Measurements from ENCODE around the gene EBNA1BP2. TPM values are rescaled to one million over a fixed set of nuclear protein-coding genes. Genes with fewer than 3 reads are reported as not detected.

Gene EBNA1BP2, protein sequence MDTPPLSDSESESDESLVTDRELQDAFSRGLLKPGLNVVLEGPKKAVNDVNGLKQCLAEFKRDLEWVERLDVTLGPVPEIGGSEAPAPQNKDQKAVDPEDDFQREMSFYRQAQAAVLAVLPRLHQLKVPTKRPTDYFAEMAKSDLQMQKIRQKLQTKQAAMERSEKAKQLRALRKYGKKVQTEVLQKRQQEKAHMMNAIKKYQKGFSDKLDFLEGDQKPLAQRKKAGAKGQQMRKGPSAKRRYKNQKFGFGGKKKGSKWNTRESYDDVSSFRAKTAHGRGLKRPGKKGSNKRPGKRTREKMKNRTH
- total RNA-seq (2013; cell fraction: nucleolus; rRNA removed): 40.5 and 43.0 TPM in 2 replicates
- total RNA-seq (2014; rRNA removed): 132 and 135 TPM in 2 replicates
- total RNA-seq (2014; rRNA removed; fragmentation: Illumina TruSeq; extraction: Trizol): 142 and 156 TPM in 2 replicates
- 97.7 and 104 TPM in 2 replicates for total RNA-seq (2021)
- polyA plus RNA-seq (2011; ENCODE audit: low read depth): 34.1 TPM
- 66.8 and 71.9 TPM in 2 replicates for polyA plus RNA-seq (2011; rRNA removed)
- polyA plus RNA-seq (2011; cell fraction: cytosol; rRNA removed): 55.4 and 75.2 TPM in 2 replicates
- polyA plus RNA-seq (2011; cell fraction: nucleus; rRNA removed): 57.8 and 73.0 TPM in 2 replicates
- 53.1 and 61.6 TPM in 2 replicates for polyA plus RNA-seq (2012)
- 171 and 173 TPM in 2 replicates for polyA plus RNA-seq (2014; fragmentation: Illumina TruSeq; extraction: Trizol)
- polyA plus RNA-seq (2014; fragmentation: Nextera tagmentation; extraction: Ambion mirVana): 100 to 1,000 TPM in 1 of 2 experiments, 10 to 100 TPM in 1; 57.5 to 114 TPM
- 121 and 131 TPM in 2 replicates for polyA plus RNA-seq (2014; rRNA removed)
- 100 to 1,000 TPM; 275 TPM for polyA plus RNA-seq (2016; fragmentation: Nextera tagmentation; extraction: Ambion mirVana)
- 31.5 and 37.5 TPM in 2 replicates for polyA minus RNA-seq (2011; rRNA and poly(A)+ RNA removed)
- 15.0 and 15.9 TPM in 2 replicates for polyA minus RNA-seq (2011; cell fraction: cytosol; rRNA and poly(A)+ RNA removed)
- polyA minus RNA-seq (2011; cell fraction: nucleus; rRNA and poly(A)+ RNA removed): 33.1 and 54.8 TPM in 2 replicates
- percentile 89 among the genes with signal in this experiment for Bru-seq, nascent RNA
- BruChase-seq, experiment 1, labeled RNA remaining after a 6-hour chase: percentile 87 among the genes with signal in this experiment
- percentile 79 among the genes with signal in this experiment for BruChase-seq, experiment 2, labeled RNA remaining after a 2-hour chase
- long read RNA-seq, experiment 1, transcript EBNA1BP2-201 (9 exons, 1,322 nt): major isoform, 171 of 187 reads
- long read RNA-seq, experiment 1, partial matches to known transcripts: 8 of 187 reads
- long read RNA-seq, experiment 1, other reads (novel, unspliced or antisense): 7 of 187 reads
- long read RNA-seq, experiment 2, transcript EBNA1BP2-202 (10 exons, 1,503 nt): minor isoform, 21 of 553 reads
- long read RNA-seq, experiment 2, transcript EBNA1BP2-201 (9 exons, 1,322 nt): major isoform, 452 of 553 reads
- long read RNA-seq, experiment 2, partial matches to known transcripts: 54 of 553 reads
- long read RNA-seq, experiment 2, other reads (novel, unspliced or antisense): 25 of 553 reads

DNA sequence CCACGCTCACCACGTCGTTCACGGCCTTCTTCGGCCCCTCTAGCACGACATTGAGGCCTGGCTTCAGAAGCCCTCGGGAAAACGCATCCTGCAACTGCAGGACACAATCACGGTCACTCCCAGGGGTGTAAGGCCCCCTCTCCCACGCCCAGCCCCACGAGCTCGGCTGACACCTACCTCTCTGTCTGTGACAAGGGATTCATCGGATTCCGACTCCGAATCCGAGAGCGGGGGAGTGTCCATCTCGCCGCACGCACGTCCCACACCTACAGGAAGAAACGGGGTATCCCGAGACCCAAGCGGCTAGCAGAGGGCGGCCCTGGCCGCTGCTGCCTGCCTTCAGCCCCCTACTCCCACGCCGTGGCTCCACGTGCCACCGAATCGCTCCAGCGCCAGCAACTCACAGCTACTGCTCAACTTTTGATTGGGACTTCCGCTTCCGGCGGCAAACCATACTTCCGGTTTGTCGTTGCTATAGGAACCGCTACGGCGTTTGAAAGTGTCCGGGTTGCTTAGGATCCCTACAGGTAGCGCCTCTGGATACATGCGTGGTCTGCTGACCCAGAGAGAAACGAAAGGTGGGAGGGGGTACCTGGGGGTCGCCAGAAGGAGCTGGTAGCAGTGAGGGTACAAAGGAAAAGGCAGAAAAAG is at the start of gene EBNA1BP2, which contains the start of gene CFAP57:
Gene EBNA1BP2 (minus strand): TSS at position 415 of the 651 bp plus-strand sequence. CDS start 172 bp downstream, at position 243.
Gene CFAP57 (plus strand): TSS at position 455 of the 651 bp plus-strand sequence. CDS start 424 bp downstream, outside the sequence.
- ChIA-PET RAD21 (ENCODE audit: unreplicated experiment) (interaction anchor here (1.1 kb wide), 1 partner anchor 22 kb away, joined by 3 read pairs; no protein-coding TSS in a partner anchor), CTCF (interaction anchor here (0.7 to 2.0 kb wide), 6 partner anchors 49 to 242 kb away, joined by 3 to 11 read pairs (median 3); no protein-coding TSS in a partner anchor), SMC1A (ENCODE audit: uncharacterized antibody, unreplicated experiment) (interaction anchor here (1.2 kb wide), 1 partner anchor 55 kb away, joined by 4 read pairs; no protein-coding TSS in a partner anchor), POLR2A (interaction anchor here (0.6 to 1.2 kb wide), 3 partner anchors 219 to 405 kb away, joined by 3 to 4 read pairs (median 3); partner anchors contain the start of genes C1orf50 and P3H1)
- Histone ChIP-seq H3K27me3 (replicated peaks in 1 of 2; ENCODE audit: control insufficient read depth in 2 of 2, insufficient read depth in 2 of 2, low read length in 1 of 2) (no peaks in the 10 kb centered on the region; a peak in 1 of 4 replicates), H3K9me3 (replicated peaks; ENCODE audit: control insufficient read depth, insufficient read depth, low read length) (no peaks in the 10 kb centered on the region), H3K4me2 (ENCODE audit: control insufficient read depth, insufficient read depth) (peak within 1 kb of the TSS; percentile 53), H3K4me1 (ENCODE audit: control insufficient read depth, insufficient read depth, low read length) (peaks cover 5% of the 10 kb centered on the region; the same call in 1 of the 2 replicates), H2AFZ (ENCODE audit: control insufficient read depth, low read depth, low read length) (peak within 1 kb of the TSS; percentile 99), H3K79me2 (ENCODE audit: control insufficient read depth, insufficient read depth, low read length) (peaks cover 23% of the 10 kb centered on the region), H3K4me3 (peak within 1 kb of the TSS; percentile 90), H3K36me3 (ENCODE audit: control insufficient read depth in 2 of 2, insufficient read depth in 2 of 2, low read length in 1 of 2) (peaks cover 0 to 20% of the 10 kb centered on the region in 2 experiments; a peak in 2 of 4 replicates), H3K27ac (ENCODE audit: control insufficient read depth, insufficient read depth) (peak within 1 kb of the TSS; percentile 74), H3K9ac (ENCODE audit: control insufficient read depth, insufficient read depth, low read length) (peak within 1 kb of the TSS; percentile 87), H4K20me1 (ENCODE audit: control insufficient read depth, insufficient read depth) (no peaks in the 10 kb centered on the region)
- intact Hi-C loops (cut with micrococcal nuclease; ENCODE audit: unreplicated experiment): no loop called here
- in situ Hi-C loops (cut with MboI): no loop called here
- TSS peak; percentile 66 for BruUV-seq (replicated peaks)
- FAIRE-seq: peak; percentile 94
- under 1% methylated on average over 45 of the region's 45 CpGs for WGBS (ENCODE audit: insufficient coverage, insufficient replicate concordance, low lambda C conversion rate, missing lambda C conversion rate)
- peak; percentile 95 for ATAC-seq
- DNase-seq (ENCODE audit: low read depth, low spot score): peak; percentile 91
- TF ChIP-seq, protein P1, sequence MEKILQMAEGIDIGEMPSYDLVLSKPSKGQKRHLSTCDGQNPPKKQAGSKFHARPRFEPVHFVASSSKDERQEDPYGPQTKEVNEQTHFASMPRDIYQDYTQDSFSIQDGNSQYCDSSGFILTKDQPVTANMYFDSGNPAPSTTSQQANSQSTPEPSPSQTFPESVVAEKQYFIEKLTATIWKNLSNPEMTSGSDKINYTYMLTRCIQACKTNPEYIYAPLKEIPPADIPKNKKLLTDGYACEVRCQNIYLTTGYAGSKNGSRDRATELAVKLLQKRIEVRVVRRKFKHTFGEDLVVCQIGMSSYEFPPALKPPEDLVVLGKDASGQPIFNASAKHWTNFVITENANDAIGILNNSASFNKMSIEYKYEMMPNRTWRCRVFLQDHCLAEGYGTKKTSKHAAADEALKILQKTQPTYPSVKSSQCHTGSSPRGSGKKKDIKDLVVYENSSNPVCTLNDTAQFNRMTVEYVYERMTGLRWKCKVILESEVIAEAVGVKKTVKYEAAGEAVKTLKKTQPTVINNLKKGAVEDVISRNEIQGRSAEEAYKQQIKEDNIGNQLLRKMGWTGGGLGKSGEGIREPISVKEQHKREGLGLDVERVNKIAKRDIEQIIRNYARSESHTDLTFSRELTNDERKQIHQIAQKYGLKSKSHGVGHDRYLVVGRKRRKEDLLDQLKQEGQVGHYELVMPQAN (conservative IDR thresholded peaks at IDR 0.05): peak; percentile 98
- TF ChIP-seq ZNF274 (IDR thresholded peaks at IDR 0.05; ENCODE audit: insufficient read depth, insufficient read length) (no peak), CBFB (IDR thresholded peaks at IDR 0.05; ENCODE audit: low read depth) (0 out of 2 replicates have a peak, but pooled peaks have one; percentile 26), IKZF1 (conservative IDR thresholded peaks at IDR 0.05) (peak; percentile 64; the same call in 1 of the 2 replicates), NR2C1 (IDR thresholded peaks at IDR 0.05) (peak; percentile 82), DPF2 (IDR thresholded peaks at IDR 0.05) (0 out of 2 replicates have a peak, but pooled peaks have one; percentile 33), PML (IDR thresholded peaks at IDR 0.05; ENCODE audit: low read length) (0 out of 2 replicates have a peak, but pooled peaks have one; percentile 49), MXI1 (IDR thresholded peaks at IDR 0.05; ENCODE audit: low read depth, low read length) (peak; percentile 100), RFX5 (IDR thresholded peaks at IDR 0.05; ENCODE audit: low read depth, low read length) (peak; percentile 41; the same call in 1 of the 2 replicates), POLR2AphosphoS5 (IDR thresholded peaks at IDR 0.05; ENCODE audit: low read length) (peak; percentile 90), NBN (IDR thresholded peaks at IDR 0.05) (peak; percentile 63; the same call in 1 of the 2 replicates), STAT1 (conservative IDR thresholded peaks at IDR 0.05) (0 out of 2 replicates have a peak, but pooled peaks have one; percentile 56), SREBF2 (IDR thresholded peaks at IDR 0.05; ENCODE audit: low read length) (0 out of 2 replicates have a peak, but pooled peaks have one; percentile 10), SPI1 (IDR thresholded peaks at IDR 0.05; ENCODE audit: borderline replicate concordance, insufficient read depth, low read depth, low read length) (peak; percentile 68)
- TF ChIP-seq, protein P2, sequence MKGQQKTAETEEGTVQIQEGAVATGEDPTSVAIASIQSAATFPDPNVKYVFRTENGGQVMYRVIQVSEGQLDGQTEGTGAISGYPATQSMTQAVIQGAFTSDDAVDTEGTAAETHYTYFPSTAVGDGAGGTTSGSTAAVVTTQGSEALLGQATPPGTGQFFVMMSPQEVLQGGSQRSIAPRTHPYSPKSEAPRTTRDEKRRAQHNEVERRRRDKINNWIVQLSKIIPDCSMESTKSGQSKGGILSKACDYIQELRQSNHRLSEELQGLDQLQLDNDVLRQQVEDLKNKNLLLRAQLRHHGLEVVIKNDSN (IDR thresholded peaks at IDR 0.05; ENCODE audit: borderline replicate concordance, extremely low read length, insufficient read depth, low read depth, low read length): peak; percentile 23
